Fibroblast of lung (primary cell): ENCODE data around the gene LMNTD1.

ENCODE experiments used
- EZH2 ChIP-seq: IDR thresholded peaks from 2 replicates; pipeline ENCODE4 v1.5.1; 2012; ENCODE audit warnings: low read length, control low read depth, mild to moderate bottlenecking; ENCODE audit errors: missing control alignments
- TF ChIP-seq, protein P1 (sequence below), 2 donors: IDR thresholded peaks in 1 of 2; conservative IDR thresholded peaks in 1 of 2; 1 replicate in 1 of 2; 2 replicates in 1 of 2; pipeline ENCODE4 v1.5.1; 2011 to 2012; ENCODE audit warnings: low read length in 2 of 2, control low read depth in 1 of 2, inconsistent platforms in 1 of 2, low read depth in 1 of 2, mild to moderate bottlenecking in 1 of 2

DNA sequence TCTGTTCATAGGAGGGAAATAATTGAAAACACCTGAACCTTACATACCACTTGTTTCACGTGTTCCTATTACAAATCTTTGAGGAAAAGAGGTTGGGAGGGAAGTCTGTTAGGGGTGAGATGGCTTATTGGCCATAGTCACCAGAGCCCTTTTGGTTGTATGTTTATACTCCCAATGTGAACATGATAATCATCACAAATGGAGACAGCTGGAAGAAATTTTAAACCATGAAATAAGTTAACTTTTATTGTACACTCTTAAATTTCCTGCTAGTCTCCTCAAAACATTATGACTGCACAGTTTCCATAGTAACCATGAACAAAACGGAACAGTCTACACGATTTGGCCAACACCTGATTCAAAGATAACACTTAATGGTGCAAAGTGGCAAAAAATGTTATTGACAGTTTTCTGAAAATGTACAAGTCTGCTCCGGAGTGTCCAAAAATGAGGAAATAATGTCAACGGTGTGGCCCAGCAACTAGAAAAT is 56.9 kb downstream of the LMNTD1 start:
- TF ChIP-seq, protein P1, sequence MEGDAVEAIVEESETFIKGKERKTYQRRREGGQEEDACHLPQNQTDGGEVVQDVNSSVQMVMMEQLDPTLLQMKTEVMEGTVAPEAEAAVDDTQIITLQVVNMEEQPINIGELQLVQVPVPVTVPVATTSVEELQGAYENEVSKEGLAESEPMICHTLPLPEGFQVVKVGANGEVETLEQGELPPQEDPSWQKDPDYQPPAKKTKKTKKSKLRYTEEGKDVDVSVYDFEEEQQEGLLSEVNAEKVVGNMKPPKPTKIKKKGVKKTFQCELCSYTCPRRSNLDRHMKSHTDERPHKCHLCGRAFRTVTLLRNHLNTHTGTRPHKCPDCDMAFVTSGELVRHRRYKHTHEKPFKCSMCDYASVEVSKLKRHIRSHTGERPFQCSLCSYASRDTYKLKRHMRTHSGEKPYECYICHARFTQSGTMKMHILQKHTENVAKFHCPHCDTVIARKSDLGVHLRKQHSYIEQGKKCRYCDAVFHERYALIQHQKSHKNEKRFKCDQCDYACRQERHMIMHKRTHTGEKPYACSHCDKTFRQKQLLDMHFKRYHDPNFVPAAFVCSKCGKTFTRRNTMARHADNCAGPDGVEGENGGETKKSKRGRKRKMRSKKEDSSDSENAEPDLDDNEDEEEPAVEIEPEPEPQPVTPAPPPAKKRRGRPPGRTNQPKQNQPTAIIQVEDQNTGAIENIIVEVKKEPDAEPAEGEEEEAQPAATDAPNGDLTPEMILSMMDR (conservative IDR thresholded peaks at IDR 0.05 in 1 of 2, IDR thresholded peaks at IDR 0.05 in 1 of 2; ENCODE audit: low read depth in 1 of 2, low read length in 2 of 2) = no peak
- no peak for TF ChIP-seq EZH2
